Neural cell (in vitro differentiated cells): ENCODE data around the gene SCGB3A1. TPM values are rescaled to one million over a fixed set of nuclear protein-coding genes. Genes with fewer than 3 reads are reported as not detected.

ENCODE experiments used
- H2AFZ ChIP-seq: fragments of 200-600, 300-800 bp; sonication (generic), shearing (Covaris generic); 2 replicates; pipeline ENCODE4 v1.6.0; 2014; ENCODE audit warnings: low read depth, mild to moderate bottlenecking, antibody characterized with exemption, low read length, moderate library complexity
- H3F3A ChIP-seq: fragments of 200-600 bp; shearing (Covaris generic); 2 replicates; pipeline ENCODE4 v1.6.1; 2016; ENCODE audit warnings: mild to moderate bottlenecking, moderate library complexity, mixed read lengths, antibody characterized with exemption, low read length; ENCODE audit not compliant: insufficient read depth, poor library complexity, severe bottlenecking
- H3K27ac ChIP-seq: fragments of 200-600, 300-800 bp; sonication (generic), shearing (Covaris generic); 2 replicates; pipeline ENCODE4 v1.5.1; 2014; ENCODE audit warnings: mild to moderate bottlenecking, low read length, moderate library complexity
- H3K27me3 ChIP-seq: fragments of 300-800, 200-600 bp; sonication (generic), shearing (Covaris generic); 2 replicates; pipeline ENCODE4 v1.6.0; 2014; ENCODE audit warnings: mild to moderate bottlenecking, low read depth, low read length, moderate library complexity; ENCODE audit not compliant: insufficient read depth
- H3K36me3 ChIP-seq: fragments of 300-800, 200-600 bp; sonication (generic), shearing (Covaris generic); 2 replicates; pipeline ENCODE4 v1.5.1; 2014; ENCODE audit warnings: mild to moderate bottlenecking, antibody characterized with exemption, low read length, moderate library complexity; ENCODE audit not compliant: insufficient read depth
- H3K4me2 ChIP-seq: fragments of 300-800, 200-600 bp; sonication (generic), shearing (Covaris generic); 2 replicates; pipeline ENCODE4 v1.6.0; 2014; ENCODE audit warnings: mild to moderate bottlenecking, low read length
- H3K4me3 ChIP-seq: fragments of 300-800, 200-600 bp; sonication (generic), shearing (Covaris generic); 2 replicates; pipeline ENCODE4 v1.5.1; 2014; ENCODE audit warnings: mild to moderate bottlenecking, low read length, moderate library complexity
- H3K79me2 ChIP-seq: fragments of 200-600 bp; shearing (Covaris generic); replicated peaks from 2 replicates; pipeline ENCODE4 v1.6.0; 2014; ENCODE audit warnings: mild to moderate bottlenecking, low read length, moderate library complexity; ENCODE audit not compliant: insufficient read depth
- H3K9ac ChIP-seq: fragments of 300-800, 200-600 bp; sonication (generic), shearing (Covaris generic); 2 replicates; pipeline ENCODE4 v1.6.1; 2016; ENCODE audit warnings: mild to moderate bottlenecking, low read length, mixed read lengths
- H3K9me2 ChIP-seq: fragments of 200-600 bp; shearing (Covaris generic); 2 replicates; pipeline ENCODE4 v1.6.1; 2016; ENCODE audit warnings: mild to moderate bottlenecking, low read length, mixed read lengths; ENCODE audit not compliant: insufficient read depth
- H3K9me3 ChIP-seq: fragments of 200-600, 300-800 bp; sonication (generic), shearing (Covaris generic); 2 replicates; pipeline ENCODE4 v1.6.1; 2016; ENCODE audit warnings: mild to moderate bottlenecking, mixed run types, low read length, moderate library complexity, mixed read lengths
- H4K20me1 ChIP-seq: fragments of 200-600 bp; shearing (Covaris generic); 2 replicates; pipeline ENCODE4 v1.6.1; 2016; ENCODE audit warnings: mild to moderate bottlenecking, mixed run types; ENCODE audit not compliant: insufficient read depth
- CTCF ChIP-seq: fragments of 450-650 bp; IDR thresholded peaks from 2 replicates; pipeline ENCODE4 v1.5.1; 2014; ENCODE audit warnings: antibody characterized with exemption, mild to moderate bottlenecking, moderate library complexity; ENCODE audit not compliant: poor library complexity, severe bottlenecking
- EP300 ChIP-seq: fragments of 450-650 bp; conservative IDR thresholded peaks from 2 replicates; pipeline ENCODE4 v1.6.1; 2014; ENCODE audit warnings: antibody characterized with exemption, mild to moderate bottlenecking, moderate library complexity; ENCODE audit not compliant: poor library complexity, severe bottlenecking
- EZH2 ChIP-seq: fragments of 200-600, 300-800 bp; shearing (Covaris generic), sonication (generic); IDR thresholded peaks from 2 replicates; pipeline ENCODE4 v1.6.1; 2014; ENCODE audit warnings: antibody characterized with exemption, low read length, borderline replicate concordance, mild to moderate bottlenecking; ENCODE audit not compliant: insufficient read depth, poor library complexity, severe bottlenecking
- MXI1 ChIP-seq: fragments of 450-650 bp; conservative IDR thresholded peaks from 2 replicates; pipeline ENCODE4 v1.6.1; 2014; ENCODE audit warnings: antibody characterized with exemption, mild to moderate bottlenecking; ENCODE audit not compliant: poor library complexity, severe bottlenecking
- POLR2AphosphoS5 ChIP-seq: IDR thresholded peaks from 2 replicates; pipeline ENCODE4 v1.6.1; 2012
- RAD21 ChIP-seq: fragments of 450-650 bp; conservative IDR thresholded peaks from 2 replicates; pipeline ENCODE4 v1.6.1; 2014; ENCODE audit warnings: antibody characterized with exemption, mild to moderate bottlenecking, moderate library complexity
- REST ChIP-seq: IDR thresholded peaks from 2 replicates; pipeline ENCODE4 v1.6.1; 2012; ENCODE audit warnings: borderline replicate concordance
- SMC3 ChIP-seq: fragments of 450-650 bp; conservative IDR thresholded peaks from 2 replicates; pipeline ENCODE4 v1.6.1; 2014; ENCODE audit warnings: antibody characterized with exemption, mild to moderate bottlenecking, moderate library complexity; ENCODE audit not compliant: poor library complexity
- TAF1 ChIP-seq: IDR thresholded peaks from 2 replicates; pipeline ENCODE4 v1.6.1; 2012; ENCODE audit warnings: low read depth
- polyA plus RNA-seq: library from polyadenylated mRNA; depleted of rRNA; stranded (reverse); fragments of >200 nt; gene quantifications from 2 replicates; pipeline ENCODE4 v1.2.3, GENCODE V29; 2014

Gene SCGB3A1
- polyA plus RNA-seq, 1 donor from 2014 or later, result not detected

GRCh38 chr5:180636016-180636402 is 44.7 kb upstream of the SCGB3A1 start:
- Histone ChIP-seq H3F3A (no peaks in the 10 kb centered on the region), H3K9ac (no peak overlapping the region), H3K4me2 (no peak overlapping the region), H3K27me3 (no peaks in the 10 kb centered on the region), H3K27ac (no peak overlapping the region), H3K9me3 (no peaks in the 10 kb centered on the region), H3K79me2 (no peaks in the 10 kb centered on the region), H3K9me2 (no peaks in the 10 kb centered on the region), H3K4me3 (no peak overlapping the region), H4K20me1 (no peaks in the 10 kb centered on the region), H3K36me3 (no peaks in the 10 kb centered on the region), H2AFZ (no peak overlapping the region)
- TF ChIP-seq TAF1, result no peak

DNA sequence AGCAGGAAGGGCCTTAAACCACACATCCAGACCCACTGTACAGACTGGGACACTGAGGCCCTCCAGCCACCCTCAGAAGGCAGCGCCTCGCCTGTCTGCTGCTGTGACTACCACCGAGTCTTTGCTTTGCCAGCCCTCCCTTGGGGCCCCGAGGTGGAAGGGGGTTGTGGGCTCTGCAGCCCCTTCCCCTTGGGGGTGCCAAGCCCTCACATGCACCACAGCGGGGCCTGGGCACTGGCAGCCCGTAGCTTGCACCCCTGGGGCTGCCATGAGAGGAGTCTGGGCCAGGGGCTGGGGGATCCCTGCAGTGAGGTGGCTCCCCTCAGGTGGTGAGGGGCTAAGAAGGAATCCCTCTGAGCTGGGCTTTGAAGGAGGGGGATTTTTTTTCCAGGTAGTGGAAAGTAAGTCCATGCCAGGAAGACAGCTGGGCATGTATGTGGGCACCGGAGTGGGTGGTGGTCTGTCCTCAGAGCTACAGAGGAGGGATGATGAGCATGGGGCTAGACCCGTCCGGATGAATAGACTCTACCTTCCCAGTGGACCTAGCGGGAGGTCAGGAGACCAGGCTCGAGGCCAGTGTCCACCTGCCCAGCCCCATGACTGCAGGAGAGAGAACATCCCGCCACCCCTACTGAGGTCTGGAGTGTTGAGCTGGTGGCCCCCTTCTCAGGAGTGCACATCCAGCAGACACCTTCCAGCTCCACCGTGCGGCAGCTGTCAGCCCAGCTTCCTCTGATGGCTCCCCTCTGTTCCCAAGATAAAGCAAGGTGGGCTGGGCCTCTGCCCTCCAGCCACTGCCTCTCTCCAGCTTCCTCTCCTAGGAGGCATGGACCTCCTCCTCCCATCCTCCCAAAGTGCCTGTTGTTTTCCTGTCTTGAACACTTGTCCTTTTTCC is 42.2 kb upstream of the SCGB3A1 start:
- Histone ChIP-seq H3K79me2 (no peaks in the 10 kb centered on the region), H3K27me3 (no peaks in the 10 kb centered on the region), H3K9me3 (no peaks in the 10 kb centered on the region), H3F3A (no peaks in the 10 kb centered on the region), H3K9me2 (no peaks in the 10 kb centered on the region), H4K20me1 (no peaks in the 10 kb centered on the region), H3K27ac (no peak overlapping the region), H3K9ac (no peak overlapping the region), H3K4me2 (no peak overlapping the region), H3K36me3 (no peaks in the 10 kb centered on the region), H2AFZ (no peak overlapping the region), H3K4me3 (no peak overlapping the region)
- TF ChIP-seq REST (no peak), POLR2AphosphoS5 (no peak), CTCF (no peak), TAF1 (no peak), EZH2 (no peak), SMC3 (no peak), RAD21 (no peak), EP300 (no peak), MXI1 (no peak)
